WTC11 (cell line): ENCODE results near the gene OPN4. TPM values are rescaled to one million over a fixed set of nuclear protein-coding genes. Genes with fewer than 3 reads are reported as not detected.

ENCODE experiments used
- ATAC-seq: fragments of 200-7000 bp; cut with Tn5 transposase; 2 replicates; pipeline ENCODE4 v1.10.0; 2021; ENCODE audit warnings: mild to moderate bottlenecking, moderate library complexity
- CTCF ChIA-PET: fragments of 300-600 bp; sonication (Branson Sonifier 250); formaldehyde crosslinking; loops from one replicate; lab custom pipeline; 2021; ENCODE audit warnings: antibody characterized with exemption; lab: Charles Lee
- POLR2A ChIA-PET: fragments of 350-600 bp; sonication (Branson Sonifier 250); formaldehyde crosslinking; loops from one replicate; lab custom pipeline; 2021; ENCODE audit warnings: antibody characterized with exemption; lab: Charles Lee
- DNase-seq: peaks from one replicate; pipeline ENCODE4 v3.0.0; 2021; ENCODE audit warnings: low spot score
- H3K27ac Mint-ChIP-seq: 2 replicates; pipeline ENCODE4 v1.8.0; 2021; ENCODE audit warnings: mixed read lengths
- H3K27me3 Mint-ChIP-seq: 2 replicates; pipeline ENCODE4 v1.8.0; 2021; ENCODE audit warnings: low read depth, mild to moderate bottlenecking, moderate library complexity, mixed read lengths
- H3K36me3 Mint-ChIP-seq: 2 replicates; pipeline ENCODE4 v1.8.0; 2021; ENCODE audit warnings: mixed read lengths
- H3K4me1 Mint-ChIP-seq: 2 replicates; pipeline ENCODE4 v1.8.0; 2022; ENCODE audit warnings: mixed read lengths
- H3K4me3 Mint-ChIP-seq: 2 replicates; pipeline ENCODE4 v1.8.0; 2021; ENCODE audit warnings: mild to moderate bottlenecking, moderate library complexity, mixed read lengths
- H3K9me3 Mint-ChIP-seq: 2 replicates; pipeline ENCODE4 v1.8.0; 2021; ENCODE audit warnings: mixed read lengths
- FOXJ3 ChIP-seq: sonication (generic); formaldehyde crosslinking; IDR thresholded peaks from 2 replicates; pipeline ENCODE4 v1.9.0; 2021; ENCODE audit warnings: missing genetic modification reagents, mild to moderate bottlenecking, borderline replicate concordance
- GRHL2 ChIP-seq: fragments of 250-450 bp; sonication (Bioruptor Pico); IDR thresholded peaks from 2 replicates; pipeline ENCODE4 v1.8.0; 2022; ENCODE audit warnings: mild to moderate bottlenecking, moderate library complexity; ENCODE audit not compliant: insufficient replicate concordance, severe bottlenecking
- HMGA2 ChIP-seq: fragments of 250-450 bp; sonication (Bioruptor Pico); IDR thresholded peaks from 2 replicates; pipeline ENCODE4 v1.4.0; 2021; ENCODE audit warnings: mild to moderate bottlenecking, moderate library complexity
- JUN ChIP-seq: sonication (generic); formaldehyde crosslinking; IDR thresholded peaks from 2 replicates; pipeline ENCODE4 v1.8.0; 2023; ENCODE audit warnings: mild to moderate bottlenecking, missing genetic modification reagents
- KAT7 ChIP-seq: sonication (generic); formaldehyde crosslinking; IDR thresholded peaks from 2 replicates; pipeline ENCODE4 v1.8.1; 2023; ENCODE audit warnings: missing genetic modification reagents, mild to moderate bottlenecking, borderline replicate concordance
- NFATC4 ChIP-seq: fragments of 250-450 bp; sonication (Bioruptor Pico); IDR thresholded peaks from 2 replicates; pipeline ENCODE4 v1.9.0; 2021; ENCODE audit warnings: mild to moderate bottlenecking
- NR2C2 ChIP-seq: sonication (generic); formaldehyde crosslinking; IDR thresholded peaks from 2 replicates; pipeline ENCODE4 v1.8.0; 2022; ENCODE audit warnings: mild to moderate bottlenecking, missing genetic modification reagents
- PRRX2 ChIP-seq: fragments of 250-450 bp; sonication (Bioruptor Pico); IDR thresholded peaks from 2 replicates; pipeline ENCODE4 v1.8.0; 2021; ENCODE audit warnings: mild to moderate bottlenecking
- TCF7 ChIP-seq: sonication (generic); formaldehyde crosslinking; IDR thresholded peaks from 2 replicates; pipeline ENCODE4 v1.8.0; 2022; ENCODE audit warnings: mild to moderate bottlenecking, low read depth, missing genetic modification reagents, moderate library complexity
- TEAD4 ChIP-seq: sonication (generic); formaldehyde crosslinking; IDR thresholded peaks from 2 replicates; pipeline ENCODE4 v1.8.0; 2022; ENCODE audit warnings: mild to moderate bottlenecking, missing genetic modification reagents
- ZBTB21 ChIP-seq: sonication (generic); formaldehyde crosslinking; IDR thresholded peaks from 2 replicates; pipeline ENCODE4 v1.8.1; 2023; ENCODE audit warnings: mild to moderate bottlenecking, missing genetic modification reagents, borderline replicate concordance
- ZNF263 ChIP-seq: sonication (generic); formaldehyde crosslinking; IDR thresholded peaks from 2 replicates; pipeline ENCODE4 v1.8.1; 2022; ENCODE audit warnings: low read depth, mild to moderate bottlenecking, moderate library complexity, missing genetic modification reagents
- ZNF423 ChIP-seq: fragments of 250-450 bp; sonication (Bioruptor Pico); IDR thresholded peaks from 2 replicates; pipeline ENCODE4 v2.1.2; 2022; ENCODE audit warnings: mild to moderate bottlenecking, moderate library complexity
- total RNA-seq: library from RNA; stranded (reverse); gene quantifications from 3 replicates; pipeline ENCODE4 v1.2.3, GENCODE V29; 2021
- TF ChIP-seq, protein P1 (sequence below): sonication (generic); formaldehyde crosslinking; IDR thresholded peaks from 2 replicates; pipeline ENCODE4 v1.8.0; 2023; ENCODE audit warnings: missing genetic modification reagents, mild to moderate bottlenecking, borderline replicate concordance
- TF ChIP-seq, protein P2 (sequence below): fragments of 200-600 bp; IDR thresholded peaks from 2 replicates; pipeline ENCODE4 v1.8.0; 2022; ENCODE audit warnings: antibody characterized with exemption
- TF ChIP-seq, protein P3 (sequence below): sonication (generic); formaldehyde crosslinking; IDR thresholded peaks from 2 replicates; pipeline ENCODE4 v1.8.1; 2023; ENCODE audit warnings: mild to moderate bottlenecking, moderate library complexity, missing genetic modification reagents
- TF ChIP-seq, protein P4 (sequence below): sonication (generic); formaldehyde crosslinking; conservative IDR thresholded peaks from 2 replicates; pipeline ENCODE4 v1.8.1; 2023; ENCODE audit warnings: mild to moderate bottlenecking, low read depth, missing genetic modification reagents, moderate library complexity
- TF ChIP-seq, protein P5 (sequence below): sonication (generic); formaldehyde crosslinking; IDR thresholded peaks from 2 replicates; pipeline ENCODE4 v1.8.1; 2022; ENCODE audit warnings: low read depth, mild to moderate bottlenecking, moderate library complexity, missing genetic modification reagents, borderline replicate concordance
- TF ChIP-seq, protein P6 (sequence below): sonication (generic); formaldehyde crosslinking; IDR thresholded peaks from 2 replicates; pipeline ENCODE4 v1.8.1; 2023; ENCODE audit warnings: mild to moderate bottlenecking, missing genetic modification reagents, moderate library complexity

The OPN4 gene
- total RNA-seq, 1 experiment from 2014 or later: not detected

DNA sequence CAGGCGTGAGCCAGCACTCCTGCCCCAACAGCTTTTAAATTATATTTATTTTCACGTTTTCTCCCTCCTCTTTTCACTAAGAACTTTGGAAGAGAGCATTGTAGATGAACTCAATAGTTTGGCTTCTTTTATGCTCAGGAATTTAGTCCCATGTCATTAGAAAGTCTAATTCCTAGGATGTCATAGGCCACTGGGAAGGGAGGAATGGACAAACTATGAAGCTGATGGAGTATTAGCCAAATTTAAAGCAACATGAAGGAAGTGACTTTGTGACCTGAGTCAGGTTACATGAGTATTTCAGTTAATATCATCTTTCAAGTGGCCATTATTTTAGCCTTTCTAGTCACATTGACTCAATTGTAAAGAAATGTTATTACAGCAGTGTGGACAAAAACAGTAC is 18.0 kb upstream of the OPN4 start:
- TF ChIP-seq JUN (CRISPR knock-in tag) (no peak), NFATC4 (CRISPR knock-in tag) (no peak), NR2C2 (CRISPR knock-in tag) (no peak), FOXJ3 (CRISPR knock-in tag) (no peak)
- TF ChIP-seq, protein P1, sequence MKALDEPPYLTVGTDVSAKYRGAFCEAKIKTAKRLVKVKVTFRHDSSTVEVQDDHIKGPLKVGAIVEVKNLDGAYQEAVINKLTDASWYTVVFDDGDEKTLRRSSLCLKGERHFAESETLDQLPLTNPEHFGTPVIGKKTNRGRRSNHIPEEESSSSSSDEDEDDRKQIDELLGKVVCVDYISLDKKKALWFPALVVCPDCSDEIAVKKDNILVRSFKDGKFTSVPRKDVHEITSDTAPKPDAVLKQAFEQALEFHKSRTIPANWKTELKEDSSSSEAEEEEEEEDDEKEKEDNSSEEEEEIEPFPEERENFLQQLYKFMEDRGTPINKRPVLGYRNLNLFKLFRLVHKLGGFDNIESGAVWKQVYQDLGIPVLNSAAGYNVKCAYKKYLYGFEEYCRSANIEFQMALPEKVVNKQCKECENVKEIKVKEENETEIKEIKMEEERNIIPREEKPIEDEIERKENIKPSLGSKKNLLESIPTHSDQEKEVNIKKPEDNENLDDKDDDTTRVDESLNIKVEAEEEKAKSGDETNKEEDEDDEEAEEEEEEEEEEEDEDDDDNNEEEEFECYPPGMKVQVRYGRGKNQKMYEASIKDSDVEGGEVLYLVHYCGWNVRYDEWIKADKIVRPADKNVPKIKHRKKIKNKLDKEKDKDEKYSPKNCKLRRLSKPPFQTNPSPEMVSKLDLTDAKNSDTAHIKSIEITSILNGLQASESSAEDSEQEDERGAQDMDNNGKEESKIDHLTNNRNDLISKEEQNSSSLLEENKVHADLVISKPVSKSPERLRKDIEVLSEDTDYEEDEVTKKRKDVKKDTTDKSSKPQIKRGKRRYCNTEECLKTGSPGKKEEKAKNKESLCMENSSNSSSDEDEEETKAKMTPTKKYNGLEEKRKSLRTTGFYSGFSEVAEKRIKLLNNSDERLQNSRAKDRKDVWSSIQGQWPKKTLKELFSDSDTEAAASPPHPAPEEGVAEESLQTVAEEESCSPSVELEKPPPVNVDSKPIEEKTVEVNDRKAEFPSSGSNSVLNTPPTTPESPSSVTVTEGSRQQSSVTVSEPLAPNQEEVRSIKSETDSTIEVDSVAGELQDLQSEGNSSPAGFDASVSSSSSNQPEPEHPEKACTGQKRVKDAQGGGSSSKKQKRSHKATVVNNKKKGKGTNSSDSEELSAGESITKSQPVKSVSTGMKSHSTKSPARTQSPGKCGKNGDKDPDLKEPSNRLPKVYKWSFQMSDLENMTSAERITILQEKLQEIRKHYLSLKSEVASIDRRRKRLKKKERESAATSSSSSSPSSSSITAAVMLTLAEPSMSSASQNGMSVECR (CRISPR knock-in tag): no peak
- TF ChIP-seq, protein P2, sequence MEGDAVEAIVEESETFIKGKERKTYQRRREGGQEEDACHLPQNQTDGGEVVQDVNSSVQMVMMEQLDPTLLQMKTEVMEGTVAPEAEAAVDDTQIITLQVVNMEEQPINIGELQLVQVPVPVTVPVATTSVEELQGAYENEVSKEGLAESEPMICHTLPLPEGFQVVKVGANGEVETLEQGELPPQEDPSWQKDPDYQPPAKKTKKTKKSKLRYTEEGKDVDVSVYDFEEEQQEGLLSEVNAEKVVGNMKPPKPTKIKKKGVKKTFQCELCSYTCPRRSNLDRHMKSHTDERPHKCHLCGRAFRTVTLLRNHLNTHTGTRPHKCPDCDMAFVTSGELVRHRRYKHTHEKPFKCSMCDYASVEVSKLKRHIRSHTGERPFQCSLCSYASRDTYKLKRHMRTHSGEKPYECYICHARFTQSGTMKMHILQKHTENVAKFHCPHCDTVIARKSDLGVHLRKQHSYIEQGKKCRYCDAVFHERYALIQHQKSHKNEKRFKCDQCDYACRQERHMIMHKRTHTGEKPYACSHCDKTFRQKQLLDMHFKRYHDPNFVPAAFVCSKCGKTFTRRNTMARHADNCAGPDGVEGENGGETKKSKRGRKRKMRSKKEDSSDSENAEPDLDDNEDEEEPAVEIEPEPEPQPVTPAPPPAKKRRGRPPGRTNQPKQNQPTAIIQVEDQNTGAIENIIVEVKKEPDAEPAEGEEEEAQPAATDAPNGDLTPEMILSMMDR: no peak
- TF ChIP-seq, protein P3, sequence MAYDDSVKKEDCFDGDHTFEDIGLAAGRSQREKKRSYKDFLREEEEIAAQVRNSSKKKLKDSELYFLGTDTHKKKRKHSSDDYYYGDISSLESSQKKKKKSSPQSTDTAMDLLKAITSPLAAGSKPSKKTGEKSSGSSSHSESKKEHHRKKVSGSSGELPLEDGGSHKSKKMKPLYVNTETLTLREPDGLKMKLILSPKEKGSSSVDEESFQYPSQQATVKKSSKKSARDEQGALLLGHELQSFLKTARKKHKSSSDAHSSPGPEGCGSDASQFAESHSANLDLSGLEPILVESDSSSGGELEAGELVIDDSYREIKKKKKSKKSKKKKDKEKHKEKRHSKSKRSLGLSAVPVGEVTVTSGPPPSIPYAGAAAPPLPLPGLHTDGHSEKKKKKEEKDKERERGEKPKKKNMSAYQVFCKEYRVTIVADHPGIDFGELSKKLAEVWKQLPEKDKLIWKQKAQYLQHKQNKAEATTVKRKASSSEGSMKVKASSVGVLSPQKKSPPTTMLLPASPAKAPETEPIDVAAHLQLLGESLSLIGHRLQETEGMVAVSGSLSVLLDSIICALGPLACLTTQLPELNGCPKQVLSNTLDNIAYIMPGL (CRISPR knock-in tag): no peak
- TF ChIP-seq, protein P4, sequence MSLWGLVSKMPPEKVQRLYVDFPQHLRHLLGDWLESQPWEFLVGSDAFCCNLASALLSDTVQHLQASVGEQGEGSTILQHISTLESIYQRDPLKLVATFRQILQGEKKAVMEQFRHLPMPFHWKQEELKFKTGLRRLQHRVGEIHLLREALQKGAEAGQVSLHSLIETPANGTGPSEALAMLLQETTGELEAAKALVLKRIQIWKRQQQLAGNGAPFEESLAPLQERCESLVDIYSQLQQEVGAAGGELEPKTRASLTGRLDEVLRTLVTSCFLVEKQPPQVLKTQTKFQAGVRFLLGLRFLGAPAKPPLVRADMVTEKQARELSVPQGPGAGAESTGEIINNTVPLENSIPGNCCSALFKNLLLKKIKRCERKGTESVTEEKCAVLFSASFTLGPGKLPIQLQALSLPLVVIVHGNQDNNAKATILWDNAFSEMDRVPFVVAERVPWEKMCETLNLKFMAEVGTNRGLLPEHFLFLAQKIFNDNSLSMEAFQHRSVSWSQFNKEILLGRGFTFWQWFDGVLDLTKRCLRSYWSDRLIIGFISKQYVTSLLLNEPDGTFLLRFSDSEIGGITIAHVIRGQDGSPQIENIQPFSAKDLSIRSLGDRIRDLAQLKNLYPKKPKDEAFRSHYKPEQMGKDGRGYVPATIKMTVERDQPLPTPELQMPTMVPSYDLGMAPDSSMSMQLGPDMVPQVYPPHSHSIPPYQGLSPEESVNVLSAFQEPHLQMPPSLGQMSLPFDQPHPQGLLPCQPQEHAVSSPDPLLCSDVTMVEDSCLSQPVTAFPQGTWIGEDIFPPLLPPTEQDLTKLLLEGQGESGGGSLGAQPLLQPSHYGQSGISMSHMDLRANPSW (CRISPR knock-in tag): no peak
- peaks cover 10% of the 10 kb centered on the region for H3K9me3 Mint-ChIP-seq
- DNase-seq (no peak), ATAC-seq (no peak)
- ChIA-PET POLR2A (no interaction called here), CTCF (interaction anchor here (0.6 to 1.2 kb wide), 3 partner anchors 48 to 236 kb away, joined by 3 to 5 read pairs (median 5); no protein-coding TSS in a partner anchor)
- peaks cover 14% of the 10 kb centered on the region for H3K4me1 Mint-ChIP-seq
- H3K27me3 Mint-ChIP-seq: peaks cover 23% of the 10 kb centered on the region
- H3K36me3 Mint-ChIP-seq: peaks cover 1% of the 10 kb centered on the region; the same call in 1 of the 2 replicates
- H3K4me3 Mint-ChIP-seq: no peak overlapping the region
- H3K27ac Mint-ChIP-seq: no peak overlapping the region

DNA sequence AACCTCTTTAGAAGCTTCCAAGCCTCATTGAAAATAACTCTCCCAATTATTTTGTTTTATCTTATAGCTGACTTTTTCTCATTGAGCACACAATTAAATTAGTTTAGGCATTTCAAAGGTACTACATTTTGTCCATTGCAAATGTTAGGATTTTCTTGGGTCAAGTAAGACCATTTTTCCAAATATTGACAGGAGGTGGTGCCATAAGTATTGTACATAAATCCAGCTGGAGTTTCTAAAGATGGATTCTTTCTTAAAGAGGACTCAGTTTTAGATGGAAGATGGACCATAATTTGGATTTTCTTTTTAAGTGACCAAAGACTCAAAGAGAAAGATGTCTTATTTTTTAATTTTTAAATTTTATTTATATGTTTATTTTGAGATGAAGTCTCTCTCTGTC is 12.3 kb upstream of the OPN4 start:
- ChIA-PET POLR2A (no interaction called here), CTCF (interaction anchor here (0.7 to 1.2 kb wide), 5 partner anchors 10 to 503 kb away, joined by 3 to 5 read pairs (median 3); no protein-coding TSS in a partner anchor)
- no peaks in the 10 kb centered on the region for H3K4me1 Mint-ChIP-seq
- no peak for ATAC-seq
- DNase-seq: no peak
- H3K36me3 Mint-ChIP-seq: peaks cover 9% of the 10 kb centered on the region; the same call in 1 of the 2 replicates
- H3K27me3 Mint-ChIP-seq: no peaks in the 10 kb centered on the region
- H3K9me3 Mint-ChIP-seq: peaks cover 23% of the 10 kb centered on the region
- no peak overlapping the region for H3K4me3 Mint-ChIP-seq
- no peak overlapping the region for H3K27ac Mint-ChIP-seq
- TF ChIP-seq, protein P4 (CRISPR knock-in tag): no peak
- TF ChIP-seq ZNF263 (CRISPR knock-in tag) (no peak), GRHL2 (CRISPR knock-in tag) (no peak), TCF7 (no peak), PRRX2 (CRISPR knock-in tag) (no peak), HMGA2 (CRISPR knock-in tag) (no peak), TEAD4 (CRISPR knock-in tag) (no peak), KAT7 (CRISPR knock-in tag) (no peak), ZNF423 (no peak), ZBTB21 (no peak)
- TF ChIP-seq, protein P5, sequence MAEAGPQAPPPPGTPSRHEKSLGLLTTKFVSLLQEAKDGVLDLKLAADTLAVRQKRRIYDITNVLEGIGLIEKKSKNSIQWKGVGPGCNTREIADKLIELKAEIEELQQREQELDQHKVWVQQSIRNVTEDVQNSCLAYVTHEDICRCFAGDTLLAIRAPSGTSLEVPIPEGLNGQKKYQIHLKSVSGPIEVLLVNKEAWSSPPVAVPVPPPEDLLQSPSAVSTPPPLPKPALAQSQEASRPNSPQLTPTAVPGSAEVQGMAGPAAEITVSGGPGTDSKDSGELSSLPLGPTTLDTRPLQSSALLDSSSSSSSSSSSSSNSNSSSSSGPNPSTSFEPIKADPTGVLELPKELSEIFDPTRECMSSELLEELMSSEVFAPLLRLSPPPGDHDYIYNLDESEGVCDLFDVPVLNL (CRISPR knock-in tag): no peak
- TF ChIP-seq, protein P6, sequence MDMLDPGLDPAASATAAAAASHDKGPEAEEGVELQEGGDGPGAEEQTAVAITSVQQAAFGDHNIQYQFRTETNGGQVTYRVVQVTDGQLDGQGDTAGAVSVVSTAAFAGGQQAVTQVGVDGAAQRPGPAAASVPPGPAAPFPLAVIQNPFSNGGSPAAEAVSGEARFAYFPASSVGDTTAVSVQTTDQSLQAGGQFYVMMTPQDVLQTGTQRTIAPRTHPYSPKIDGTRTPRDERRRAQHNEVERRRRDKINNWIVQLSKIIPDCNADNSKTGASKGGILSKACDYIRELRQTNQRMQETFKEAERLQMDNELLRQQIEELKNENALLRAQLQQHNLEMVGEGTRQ: no peak
